ENCODE measurements around the gene OGA.

The OGA gene

GRCh38 chr10:101818119-101818871 lies at the start of gene OGA:
OGA (minus strand) TSS chr10:101818444; CDS start chr10:101818022, 422 bp downstream.
- TF ChIP-seq CTCF (conservative IDR thresholded peaks at IDR 0.05; ENCODE audit: low read length): no peak
- H3K4me3 ChIP-seq (ENCODE audit: low read length): peak within 1 kb of the TSS; percentile 100
- DNase-seq (ENCODE audit: low read depth): peak; percentile 100

GRCh38 chr10:101867931-101868330 lies 49.7 kb upstream of the OGA start:
- no peak for TF ChIP-seq CTCF (conservative IDR thresholded peaks at IDR 0.05; ENCODE audit: low read length)
- H3K4me3 ChIP-seq (ENCODE audit: low read length): no peak overlapping the region
- peak; percentile 67 for DNase-seq (ENCODE audit: low read depth)

- H3K4me3 ChIP-seq (ENCODE audit: low read length): no peak overlapping the region
- DNase-seq (ENCODE audit: low read depth): no peak
- TF ChIP-seq CTCF (conservative IDR thresholded peaks at IDR 0.05; ENCODE audit: low read length): no peak
Observed at GRCh38 chr10:101859530-101859929, 41.3 kb upstream of the OGA start.

- DNase-seq (ENCODE audit: low read depth): no peak
- no peak for TF ChIP-seq CTCF (conservative IDR thresholded peaks at IDR 0.05; ENCODE audit: low read length)
- H3K4me3 ChIP-seq (ENCODE audit: low read length): no peak overlapping the region
Observed at GRCh38 chr10:101858723-101859500, 40.7 kb upstream of the OGA start.

- TF ChIP-seq CTCF (conservative IDR thresholded peaks at IDR 0.05; ENCODE audit: low read length): no peak
- no peak overlapping the region for H3K4me3 ChIP-seq (ENCODE audit: low read length)
- DNase-seq (ENCODE audit: low read depth): no peak
Observed at GRCh38 chr10:101857802-101858476, 39.7 kb upstream of the OGA start.

GRCh38 chr10:101856626-101857025 lies 38.4 kb upstream of the OGA start:
- peak; percentile 24 for DNase-seq (ENCODE audit: low read depth)
- no peak for TF ChIP-seq CTCF (conservative IDR thresholded peaks at IDR 0.05; ENCODE audit: low read length)
- H3K4me3 ChIP-seq (ENCODE audit: low read length): no peak overlapping the region

All from AG10803 (cell line).